ENCODE results near the gene LRRC8D.
"Not testable (repeated sequence)": the region's sequence is repeated elsewhere in the genome, so short reads cannot be mapped to it uniquely, and the experiment has no call there.

The LRRC8D gene

GRCh38 chr1:89978755-89979154, 157.9 kb downstream of the LRRC8D start:
- Histone ChIP-seq H3K27me3 (ENCODE audit: low read depth, low read length) (no peaks in the 10 kb centered on the region), H3K4me1 (ENCODE audit: control insufficient read depth in 1 of 2, insufficient read depth in 2 of 2, low read length in 2 of 2) (peaks cover 0 to 7% of the 10 kb centered on the region in 2 donors), H3K4me3 (ENCODE audit: low read depth in 1 of 2, low read length in 2 of 2) (no peak overlapping the region), H3K27ac (ENCODE audit: low read length) (no peak overlapping the region), H3K9me3 (ENCODE audit: control insufficient read depth in 1 of 2, low read length in 2 of 2) (no peaks in the 10 kb centered on the region), H3K36me3 (ENCODE audit: control insufficient read depth in 1 of 2, insufficient read depth in 2 of 2, low read length in 2 of 2) (no peaks in the 10 kb centered on the region)

DNA sequence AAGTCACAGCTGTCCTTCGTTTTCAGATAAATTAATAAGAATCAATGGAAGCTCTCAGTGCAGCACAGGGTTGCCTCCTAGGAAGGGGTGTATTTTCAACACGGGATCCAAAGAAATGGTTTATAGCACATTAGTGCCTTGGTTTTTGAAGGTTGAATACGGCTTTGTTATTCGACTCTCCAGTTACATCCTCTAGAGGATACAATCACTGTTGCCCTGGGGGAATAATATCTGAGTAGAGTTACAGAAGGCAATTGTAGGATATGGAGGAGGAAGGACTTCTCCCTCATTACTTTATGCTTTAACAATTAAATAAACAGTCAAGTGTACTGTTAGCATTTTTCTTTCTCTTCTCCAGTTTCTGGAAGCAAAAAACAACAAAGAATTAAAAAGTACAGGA, 159.8 kb downstream of the LRRC8D start:
- Histone ChIP-seq H3K27ac (ENCODE audit: low read length) (no peak overlapping the region), H3K4me3 (ENCODE audit: low read depth in 1 of 2, low read length in 2 of 2) (no peak overlapping the region), H3K4me1 (ENCODE audit: control insufficient read depth in 1 of 2, insufficient read depth in 2 of 2, low read length in 2 of 2) (peaks cover under 1 to 2% of the 10 kb centered on the region in 2 donors), H3K9me3 (ENCODE audit: control insufficient read depth in 1 of 2, low read length in 2 of 2) (no peaks in the 10 kb centered on the region), H3K27me3 (ENCODE audit: low read depth, low read length) (no peaks in the 10 kb centered on the region), H3K36me3 (ENCODE audit: control insufficient read depth in 1 of 2, insufficient read depth in 2 of 2, low read length in 2 of 2) (no peaks in the 10 kb centered on the region)

GRCh38 chr1:89982846-89983245, 162.0 kb downstream of the LRRC8D start:
- not testable (repeated sequence) for H3K27ac ChIP-seq (ENCODE audit: low read length); H3K4me3 ChIP-seq (ENCODE audit: low read depth in 1 of 2, low read length in 2 of 2); H3K36me3 ChIP-seq (ENCODE audit: control insufficient read depth in 1 of 2, insufficient read depth in 2 of 2, low read length in 2 of 2); H3K4me1 ChIP-seq (ENCODE audit: control insufficient read depth in 1 of 2, insufficient read depth in 2 of 2, low read length in 2 of 2); H3K27me3 ChIP-seq (ENCODE audit: low read depth, low read length); H3K9me3 ChIP-seq (ENCODE audit: control insufficient read depth in 1 of 2, low read length in 2 of 2)

GRCh38 chr1:89984564-89985116, 163.8 kb downstream of the LRRC8D start:
- H3K4me3 ChIP-seq (ENCODE audit: low read depth in 1 of 2, low read length in 2 of 2); H3K27ac ChIP-seq (ENCODE audit: low read length); H3K9me3 ChIP-seq (ENCODE audit: control insufficient read depth in 1 of 2, low read length in 2 of 2); H3K36me3 ChIP-seq (ENCODE audit: control insufficient read depth in 1 of 2, insufficient read depth in 2 of 2, low read length in 2 of 2); H3K4me1 ChIP-seq (ENCODE audit: control insufficient read depth in 1 of 2, insufficient read depth in 2 of 2, low read length in 2 of 2); H3K27me3 ChIP-seq (ENCODE audit: low read depth, low read length): not testable (repeated sequence)

GRCh38 chr1:89986020-89986419, 165.2 kb downstream of the LRRC8D start:
- Histone ChIP-seq H3K4me1 (ENCODE audit: control insufficient read depth in 1 of 2, insufficient read depth in 2 of 2, low read length in 2 of 2) (peaks cover 0 to 8% of the 10 kb centered on the region in 2 donors), H3K36me3 (ENCODE audit: control insufficient read depth in 1 of 2, insufficient read depth in 2 of 2, low read length in 2 of 2) (no peaks in the 10 kb centered on the region), H3K9me3 (ENCODE audit: control insufficient read depth in 1 of 2, low read length in 2 of 2) (no peaks in the 10 kb centered on the region), H3K27ac (ENCODE audit: low read length) (no peak overlapping the region), H3K27me3 (ENCODE audit: low read depth, low read length) (no peaks in the 10 kb centered on the region), H3K4me3 (ENCODE audit: low read depth in 1 of 2, low read length in 2 of 2) (no peak overlapping the region)
